Heart right ventricle (tissue), 16 donors: Measurements from ENCODE around the gene SNX33. TPM values are rescaled to one million over a fixed set of nuclear protein-coding genes. Genes with fewer than 3 reads are reported as not detected.

ENCODE experiments used
- ATAC-seq, 8 donors: fragments of 200-7000 bp; cut with Tn5 transposase; one replicate each; pipeline ENCODE4 v1.9.1; 2020; ENCODE audit warnings: mild to moderate bottlenecking in 8 of 8, moderate library complexity in 8 of 8, moderate number of reproducible peaks in 1 of 8
- DNase-seq, 2 donors: peaks; one replicate each; pipeline ENCODE4 v3.0.0-alpha.2; 2020
- H3K27ac ChIP-seq, 10 donors: fragments of 200-600 bp; sonication (generic) in 2 of 10; one replicate each; pipeline versions ENCODE4 v1.5.0 to v1.8.0; 2020 to 2022; ENCODE audit warnings: mild to moderate bottlenecking in 3 of 10
- H3K27me3 ChIP-seq, 7 donors: fragments of 200-600 bp; one replicate each; pipeline ENCODE4 v1.8.0; 2021 to 2022; ENCODE audit warnings: mild to moderate bottlenecking in 2 of 7
- H3K36me3 ChIP-seq, 9 donors: fragments of 200-600 bp; sonication (generic) in 1 of 9; one replicate each; pipeline versions ENCODE4 v1.5.0 to v1.8.0; 2020 to 2022; ENCODE audit warnings: mild to moderate bottlenecking in 2 of 9
- H3K4me1 ChIP-seq, 9 donors: fragments of 200-600 bp; sonication (generic) in 1 of 9; one replicate each; pipeline versions ENCODE4 v1.5.0 to v1.8.0; 2020 to 2022; ENCODE audit warnings: mild to moderate bottlenecking in 4 of 9
- H3K4me3 ChIP-seq, 10 donors: fragments of 200-600 bp; sonication (generic) in 2 of 10; one replicate each; pipeline versions ENCODE4 v1.5.0 to v1.8.0; 2020 to 2022; ENCODE audit warnings: mild to moderate bottlenecking in 7 of 10, moderate library complexity in 2 of 10
- H3K9me3 ChIP-seq, 11 donors: fragments of 200-600 bp in 10 of 11; sonication (generic) in 2 of 11; one replicate each; pipeline versions ENCODE4 v1.5.0 to v1.8.0; 2013 to 2022; ENCODE audit warnings: mild to moderate bottlenecking in 2 of 11, control low read depth in 1 of 11, moderate library complexity in 1 of 11
- WGBS, 2 donors: extraction: QIAGEN DNeasy Blood & Tissue Kit; methylation state at CpG; one replicate each; pipeline ENCODE4 v1.1.7; 2013; ENCODE audit warnings: inconsistent platforms in 1 of 2; 5-methylcytosine and 5-hydroxymethylcytosine counted together
- intact Hi-C, 10 donors: fragments of 100-400 bp; cut with DNase I; formaldehyde crosslinking; loops; one replicate each; pipeline versions ENCODE4 v1.11.1 to v1.14.2; 2022
- polyA plus RNA-seq, 2 donors: library from polyadenylated mRNA; stranded (reverse); fragments of 200-250 nt; gene quantifications; one replicate each; pipeline ENCODE4 v1.2.3, GENCODE V29; 2013
- total RNA-seq, 10 donors: library from RNA; stranded (reverse); fragmentation: NEBNext Ultra II Directional in 3 of 10; extraction: Animal tissue kit (Norgen Biotek cat#: 25700) in 3 of 10; gene quantifications; one replicate each; pipeline versions ENCODE4 v1.2.1 to v1.2.4, GENCODE V29; 2021 to 2023
- TF ChIP-seq, protein P1 (sequence below), 9 donors: fragments of 200-600 bp; sonication (generic) in 2 of 9; IDR thresholded peaks; one replicate each; pipeline versions ENCODE4 v1.5.0 to v1.8.0; 2021 to 2022; ENCODE audit warnings: antibody characterized with exemption in 9 of 9, mild to moderate bottlenecking in 5 of 9, moderate library complexity in 1 of 9
- donor health status: Arrhythmogenic right ventricular cardiomyopathy.
- donor health status: ischemic (EF 13 %, LVEDD 7.1; RV severe dilation, severe dysfunction).
- donor health status: healthy with polysubstance abuse.
- donor health status: DM: no; HTN: yes; CAD: no.
- donor health status: DM: no; HTN: no; CAD: no.
- donor health status: ischemic (EF 25% LVEDD 6.9; RV normal size, moderate dysfunction).
- donor health status: ischemic (EF 25% LVEDD 5.7; RV mildly dilated, moderate dysfunction).
- donor health status: healthy.
- donor health status: DM: yes; HTN: yes; CAD: no.
- donor health status: Ischemic cardiomyopathy.
- donor health status: ischemic (EF 35%, LVEDD 5.7; RV mildly dilated, moderate dysfunction).
- donor health status: nonischemic (EF 11% LVEDD 7.7; RV severe dilation, severe dysfunction).
- donor health status: DM: yes; HTN: yes; CAD: no.
- donor health status: PGD.
- donor health status: ischemic (EF 29% LVEDD 5.4; RV normal size, mild dysfunction).
- donor health status: nonischemic (EF 23%, LVEDD 6.1; RV moderate dilation, normal function).

SNX33 gene
- total and polyA plus RNA-seq, 12 donors = 7.4 to 14.8 (median 9.7) TPM

DNA sequence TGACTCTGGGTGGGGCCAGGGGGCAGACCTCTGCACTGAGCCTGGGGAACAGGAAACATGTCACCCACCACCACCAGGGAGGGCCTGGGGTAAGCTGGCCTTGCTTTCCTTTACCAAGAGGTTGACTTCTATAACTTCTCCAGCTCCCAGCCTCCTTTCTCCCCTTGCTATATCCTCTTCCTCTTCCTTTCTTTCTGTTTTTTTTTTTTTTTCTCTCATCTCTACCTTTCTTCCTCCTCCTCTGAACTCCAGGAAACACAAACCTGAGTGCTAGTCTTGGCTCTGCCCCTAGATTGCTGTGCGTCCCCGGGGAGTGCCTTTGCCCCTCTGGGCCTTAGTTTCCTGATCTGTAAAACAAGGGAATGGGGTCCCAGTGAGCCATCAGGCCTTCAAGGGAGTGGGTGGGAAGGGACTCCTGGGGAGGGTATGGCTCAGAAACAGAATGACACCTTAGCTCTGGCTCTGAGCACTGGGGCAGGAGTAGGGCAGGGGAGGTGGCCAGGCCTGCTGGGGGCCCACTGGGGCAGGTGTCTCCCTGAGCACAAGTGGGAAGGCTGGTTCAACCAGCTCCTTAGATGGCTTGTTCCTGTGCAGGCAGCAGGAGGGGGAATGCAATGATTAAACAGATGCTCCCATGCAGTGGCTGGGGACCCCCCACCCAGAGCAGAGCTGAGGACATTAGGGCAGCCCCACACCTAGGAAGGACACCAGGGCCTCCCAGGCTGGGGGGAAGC, 4.3 kb downstream of the SNX33 start:
- H3K27me3 ChIP-seq = peaks cover 0 to 5% (median 0%) of the 10 kb centered on the region in 7 donors
- peak overlapping the region in 9 of 10 donors; percentile 4 to 98 (median 76) for H3K27ac ChIP-seq
- ATAC-seq (no peak), DNase-seq (no peak)
- peaks cover 0 to 62% (median 3%) of the 10 kb centered on the region in 9 donors for H3K36me3 ChIP-seq
- H3K9me3 ChIP-seq = no peaks in the 10 kb centered on the region
- TF ChIP-seq, protein P1, sequence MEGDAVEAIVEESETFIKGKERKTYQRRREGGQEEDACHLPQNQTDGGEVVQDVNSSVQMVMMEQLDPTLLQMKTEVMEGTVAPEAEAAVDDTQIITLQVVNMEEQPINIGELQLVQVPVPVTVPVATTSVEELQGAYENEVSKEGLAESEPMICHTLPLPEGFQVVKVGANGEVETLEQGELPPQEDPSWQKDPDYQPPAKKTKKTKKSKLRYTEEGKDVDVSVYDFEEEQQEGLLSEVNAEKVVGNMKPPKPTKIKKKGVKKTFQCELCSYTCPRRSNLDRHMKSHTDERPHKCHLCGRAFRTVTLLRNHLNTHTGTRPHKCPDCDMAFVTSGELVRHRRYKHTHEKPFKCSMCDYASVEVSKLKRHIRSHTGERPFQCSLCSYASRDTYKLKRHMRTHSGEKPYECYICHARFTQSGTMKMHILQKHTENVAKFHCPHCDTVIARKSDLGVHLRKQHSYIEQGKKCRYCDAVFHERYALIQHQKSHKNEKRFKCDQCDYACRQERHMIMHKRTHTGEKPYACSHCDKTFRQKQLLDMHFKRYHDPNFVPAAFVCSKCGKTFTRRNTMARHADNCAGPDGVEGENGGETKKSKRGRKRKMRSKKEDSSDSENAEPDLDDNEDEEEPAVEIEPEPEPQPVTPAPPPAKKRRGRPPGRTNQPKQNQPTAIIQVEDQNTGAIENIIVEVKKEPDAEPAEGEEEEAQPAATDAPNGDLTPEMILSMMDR (IDR thresholded peaks at IDR 0.05) = no peak
- WGBS, 2 donors = 41 to 54% methylated on average over 2 of the region's 2 CpGs
- peak overlapping the region in 9 of 10 donors; percentile 20 to 87 (median 77) for H3K4me3 ChIP-seq
- intact Hi-C loops = no loop called here
- peaks cover 46 to 76% (median 62%) of the 10 kb centered on the region in 9 donors for H3K4me1 ChIP-seq

DNA sequence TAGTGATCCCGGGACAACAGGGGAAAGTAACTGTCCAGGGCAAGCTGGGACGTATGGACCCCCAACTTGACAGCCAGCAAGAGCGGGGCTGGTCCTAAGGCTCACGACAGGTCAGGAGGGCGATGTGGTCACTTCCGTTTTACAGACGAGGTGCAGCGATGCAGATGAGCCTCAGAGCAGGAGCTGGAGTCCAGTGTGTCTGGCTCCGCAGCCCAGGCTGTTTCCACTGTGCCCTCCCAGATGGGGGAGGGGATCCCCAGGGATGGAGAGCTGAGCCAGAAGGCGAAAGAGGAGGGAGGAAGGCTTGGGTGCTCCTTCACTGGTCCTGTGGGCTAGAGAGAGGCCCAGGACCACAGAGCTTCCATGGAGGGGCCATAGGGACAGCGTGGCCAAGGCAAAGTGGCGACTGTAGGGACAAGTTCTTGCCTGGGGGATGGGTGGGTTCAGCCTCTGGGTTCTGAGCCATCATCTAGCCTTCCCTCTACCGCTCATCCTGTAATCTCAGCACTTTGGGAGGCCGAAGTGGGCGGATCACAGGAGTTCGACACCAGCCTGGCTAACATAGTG, 5.7 kb downstream of the SNX33 start:
- Histone ChIP-seq H3K36me3 (peaks cover 0 to 76% (median 17%) of the 10 kb centered on the region in 9 donors), H3K4me1 (peaks cover 46 to 78% (median 60%) of the 10 kb centered on the region in 9 donors), H3K4me3 (peak overlapping the region in 4 of 10 donors; percentile 7 to 87 (median 72)), H3K9me3 (no peaks in the 10 kb centered on the region), H3K27me3 (no peaks in the 10 kb centered on the region), H3K27ac (peak overlapping the region in 8 of 10 donors; percentile 10 to 98 (median 76))
- DNase-seq (no peak), ATAC-seq (no peak)
- TF ChIP-seq, protein P1 (IDR thresholded peaks at IDR 0.05) = no peak
- intact Hi-C loops = no loop called here
- WGBS, 2 donors = 73 to 82% methylated on average over 16 of the region's 16 CpGs

DNA sequence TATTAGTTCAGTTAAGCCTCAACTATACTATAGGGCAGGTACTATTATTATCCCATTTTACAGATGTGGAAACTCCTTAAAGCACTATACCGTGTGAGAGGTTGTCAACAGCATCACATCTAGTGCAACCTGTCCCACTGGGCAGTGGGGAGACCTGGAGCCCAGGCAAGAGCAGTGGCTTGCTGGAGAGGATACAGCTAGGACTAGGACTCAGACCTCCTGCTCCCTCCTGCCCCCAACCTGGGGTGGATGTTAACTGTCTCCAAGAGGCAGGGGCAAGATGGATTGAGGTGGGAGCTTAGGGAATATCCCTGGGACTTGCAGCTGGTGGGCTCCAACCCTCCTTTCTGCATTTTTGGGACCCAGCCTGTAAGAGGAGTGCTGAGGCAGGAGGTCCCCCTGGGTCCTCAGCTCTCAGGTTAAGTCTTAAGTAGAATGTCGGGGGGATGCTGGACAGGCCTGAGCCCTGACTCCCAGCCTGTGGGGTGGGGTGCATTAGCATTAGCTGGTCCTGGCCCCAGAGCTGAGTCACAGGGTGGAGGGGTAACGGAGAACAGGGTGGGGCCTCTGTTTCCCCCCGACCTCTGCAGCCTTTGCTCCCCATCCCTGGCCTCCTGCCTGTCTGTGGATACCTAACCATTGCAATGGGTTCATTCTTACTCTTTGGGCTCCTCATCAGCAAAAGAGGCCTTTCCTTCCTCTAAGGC, 6.6 kb downstream of the SNX33 start:
- WGBS, 2 donors = 69 to 70% methylated on average over 4 of the region's 4 CpGs
- Histone ChIP-seq H3K4me1 (peaks cover 38 to 78% (median 53%) of the 10 kb centered on the region in 9 donors), H3K9me3 (no peaks in the 10 kb centered on the region), H3K4me3 (no peak overlapping the region), H3K27me3 (no peaks in the 10 kb centered on the region), H3K36me3 (peaks cover 0 to 84% (median 20%) of the 10 kb centered on the region in 9 donors), H3K27ac (peak overlapping the region in 2 of 10 donors; percentile 12 to 98)
- TF ChIP-seq, protein P1 (IDR thresholded peaks at IDR 0.05) = no peak
- DNase-seq (no peak), ATAC-seq (no peak)
- intact Hi-C loops = no loop called here

DNA sequence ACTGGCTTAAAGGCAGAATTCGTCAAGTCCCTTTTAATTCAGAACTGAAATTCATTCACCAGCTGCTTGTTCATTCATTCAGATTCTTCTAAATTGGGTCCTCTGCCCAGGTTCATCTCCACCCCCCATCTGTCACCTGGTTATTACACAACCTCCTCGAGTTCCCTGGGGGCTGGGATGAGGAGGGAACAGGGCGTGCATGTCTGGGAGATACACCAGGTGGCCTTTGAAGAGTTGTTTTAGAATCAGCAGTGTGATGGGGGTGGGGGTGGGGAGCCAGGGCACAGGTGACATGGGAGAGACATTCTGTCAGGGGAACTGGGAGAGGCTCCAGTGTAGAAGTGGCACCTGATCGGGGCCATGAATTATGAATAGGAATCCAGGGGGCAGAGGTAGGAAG, 8.2 kb downstream of the SNX33 start:
- peaks cover 0 to 75% (median 20%) of the 10 kb centered on the region in 9 donors for H3K36me3 ChIP-seq
- H3K4me1 ChIP-seq = peaks cover 34 to 78% (median 51%) of the 10 kb centered on the region in 9 donors
- WGBS, 2 donors = 82 to 85% methylated on average over 4 of the region's 4 CpGs
- H3K9me3 ChIP-seq = no peaks in the 10 kb centered on the region
- intact Hi-C loops = no loop called here
- no peaks in the 10 kb centered on the region for H3K27me3 ChIP-seq
- TF ChIP-seq, protein P1 (IDR thresholded peaks at IDR 0.05) = no peak
- no peak overlapping the region for H3K27ac ChIP-seq
- no peak for ATAC-seq
- no peak overlapping the region for H3K4me3 ChIP-seq
- DNase-seq = no peak
